Activated T-helper 9 cell treated with anti-CD3 and anti-CD28 coated beads, Interleukin-2, amount 50 U/mL, for 16 hours (primary cell): ENCODE results near the gene TMIE.

Experiments used
- DNase-seq: peaks from one replicate; pipeline ENCODE4 v3.0.0-alpha.2; 2020; ENCODE audit warnings: low read depth

The TMIE gene

GRCh38 chr3:46708401-46709156, 7.4 kb downstream of the TMIE start:
- DNase-seq = no peak

GRCh38 chr3:46709157-46709654, 8.0 kb downstream of the TMIE start:
- DNase-seq = no peak

GRCh38 chr3:46709721-46710120, 8.5 kb downstream of the TMIE start:
- no peak for DNase-seq

GRCh38 chr3:46710229-46710628, 9.0 kb downstream of the TMIE start:
- no peak for DNase-seq

- DNase-seq = no peak
Measured at GRCh38 chr3:46710671-46711295, 9.6 kb downstream of the TMIE start.

- no peak for DNase-seq
Measured at GRCh38 chr3:46711305-46711704, 10.1 kb downstream of the TMIE start.

GRCh38 chr3:46711760-46712159, 10.6 kb downstream of the TMIE start:
- DNase-seq = no peak

- no peak for DNase-seq
Measured at GRCh38 chr3:46712191-46713049, 11.2 kb downstream of the TMIE start.

GRCh38 chr3:46713050-46713897, 12.1 kb downstream of the TMIE start:
- no peak for DNase-seq

GRCh38 chr3:46713898-46714552, 12.8 kb downstream of the TMIE start:
- peak; percentile 50 for DNase-seq

GRCh38 chr3:46714728-46715506, 13.7 kb downstream of the TMIE start:
- DNase-seq = no peak

- no peak for DNase-seq
Measured at GRCh38 chr3:46715507-46716175, 14.4 kb downstream of the TMIE start.

GRCh38 chr3:46716461-46717441, 15.6 kb downstream of the TMIE start:
- no peak for DNase-seq

GRCh38 chr3:46717447-46718231, 16.4 kb downstream of the TMIE start, which contains the start of gene PRSS50:
Gene PRSS50, minus strand, starts transcription at chr3:46717869. Its CDS starts 45 bp downstream, at chr3:46717824.
- DNase-seq = no peak

- no peak for DNase-seq
Measured at GRCh38 chr3:46719044-46719565, 17.9 kb downstream of the TMIE start.

- DNase-seq = no peak
Measured at GRCh38 chr3:46719735-46720271, 18.6 kb downstream of the TMIE start.

GRCh38 chr3:46721009-46721408, 19.8 kb downstream of the TMIE start:
- DNase-seq = no peak
